Skeletal muscle tissue (tissue), 5 donors: ENCODE results near the gene SSBP4. TPM values are rescaled to one million over a fixed set of nuclear protein-coding genes. Genes with fewer than 3 reads are reported as not detected.

Experiments
- H3K27ac ChIP-seq: one replicate; pipeline ENCODE4 v1.7.0; 2013; ENCODE audit warnings: mild to moderate bottlenecking, low read depth, low read length, inconsistent platforms
- H3K27me3 ChIP-seq, 3 donors: one replicate each; pipeline ENCODE4 v1.7.0; 2013; ENCODE audit warnings: low read length in 3 of 3; ENCODE audit not compliant: control insufficient read depth in 3 of 3, insufficient read depth in 3 of 3
- H3K36me3 ChIP-seq, 3 donors: one replicate each; pipeline ENCODE4 v1.7.0; 2013; ENCODE audit warnings: low read length in 3 of 3; ENCODE audit not compliant: control insufficient read depth in 3 of 3, insufficient read depth in 3 of 3
- H3K4me1 ChIP-seq, 3 donors: one replicate each; pipeline ENCODE4 v1.7.0; 2013; ENCODE audit warnings: low read length in 3 of 3, mild to moderate bottlenecking in 3 of 3; ENCODE audit not compliant: control insufficient read depth in 3 of 3, insufficient read depth in 3 of 3
- H3K4me3 ChIP-seq, 3 donors: one replicate each; pipeline ENCODE4 v1.7.0; 2013; ENCODE audit warnings: low read length in 3 of 3
- H3K9ac ChIP-seq, 3 donors: one replicate each; pipeline ENCODE4 v1.7.0; 2013; ENCODE audit warnings: low read length in 3 of 3, mild to moderate bottlenecking in 3 of 3, moderate library complexity in 2 of 3, low read depth in 1 of 3
- H3K9me3 ChIP-seq, 3 donors: one replicate each; pipeline ENCODE4 v1.7.0; 2013; ENCODE audit warnings: low read length in 3 of 3; ENCODE audit not compliant: control insufficient read depth in 3 of 3
- small RNA-seq: library from RNA; depleted of rRNA; stranded (forward); fragments of <200 nt; gene quantifications from one replicate; pipeline ENCODE3, GENCODE V24; 2014
- total RNA-seq: library from RNA; depleted of rRNA; stranded (reverse); fragments of >200 nt; gene quantifications from one replicate; pipeline ENCODE4 v1.2.3, GENCODE V29; 2014
- donor health status: Osteomylitis.

The SSBP4 gene
- total RNA-seq, 1 donor from 2014 or later: 79.3 TPM

- Histone ChIP-seq H3K27ac (peak overlapping the region; percentile 65), H3K27me3 (no peaks in the 10 kb centered on the region), H3K36me3 (peaks cover 0 to 3% (median 2%) of the 10 kb centered on the region in 3 donors), H3K9me3 (no peaks in the 10 kb centered on the region), H3K4me3 (no peak overlapping the region), H3K9ac (no peak overlapping the region), H3K4me1 (peaks cover 63 to 94% (median 77%) of the 10 kb centered on the region in 3 donors)
Observed at GRCh38 chr19:18481505-18482222, 62.5 kb downstream of the SSBP4 start.

- Histone ChIP-seq H3K27ac (no peak overlapping the region), H3K4me1 (peaks cover 66 to 94% (median 77%) of the 10 kb centered on the region in 3 donors), H3K36me3 (no peaks in the 10 kb centered on the region), H3K4me3 (no peak overlapping the region), H3K27me3 (no peaks in the 10 kb centered on the region), H3K9me3 (no peaks in the 10 kb centered on the region), H3K9ac (peak overlapping the region in 1 of 3 donors; percentile 25)
Observed at GRCh38 chr19:18483119-18483890, 64.1 kb downstream of the SSBP4 start.

Small RNA genes within 50 kb of the gene (small RNA-seq; reads per million reads assigned to genes)
- not detected for gene MIR3189

Other genes starting within 250 kb of the SSBP4 start
- 3.7 TPM for gene IFI30, start 245.6 kb upstream of the SSBP4 start, total RNA-seq
- 4.2 TPM for gene MPV17L2, start 226.2 kb upstream of the SSBP4 start, total RNA-seq
- gene RAB3A, start 215.4 kb upstream of the SSBP4 start, total RNA-seq: 0.52 TPM
- 2.1 TPM for gene PDE4C, start 193.0 kb upstream of the SSBP4 start, total RNA-seq
- gene IQCN, start 144.9 kb upstream of the SSBP4 start, total RNA-seq: 0.52 TPM
- 111 TPM for gene JUND, start 137.8 kb upstream of the SSBP4 start, total RNA-seq
- gene LSM4, start 96.3 kb upstream of the SSBP4 start, total RNA-seq: 119 TPM
- gene PGPEP1, start 78.8 kb upstream of the SSBP4 start, total RNA-seq: 10.4 TPM
- gene GDF15, start 33.2 kb upstream of the SSBP4 start, total RNA-seq: 1.0 TPM
- gene LRRC25, start 21.8 kb upstream of the SSBP4 start, total RNA-seq: 2.1 TPM
- gene ISYNA1, start 18.7 kb downstream of the SSBP4 start, total RNA-seq: 86.6 TPM
- gene ELL, start 102.7 kb downstream of the SSBP4 start, total RNA-seq: 24.5 TPM
- gene FKBP8, start 124.2 kb downstream of the SSBP4 start, total RNA-seq: 116 TPM
- gene KXD1, start 138.5 kb downstream of the SSBP4 start, total RNA-seq: 36.0 TPM
- 905 TPM for gene UBA52, start 152.5 kb downstream of the SSBP4 start, total RNA-seq
- gene REX1BD, start 169.4 kb downstream of the SSBP4 start, total RNA-seq: 26.6 TPM
- 2.6 TPM for gene CRLF1, start 187.4 kb downstream of the SSBP4 start, total RNA-seq
- 2.1 TPM for gene TMEM59L, start 193.5 kb downstream of the SSBP4 start, total RNA-seq
- 2.1 TPM for gene KLHL26, start 217.6 kb downstream of the SSBP4 start, total RNA-seq